CD14-positive monocyte (primary cell): ENCODE measurements around the gene CLVS2. TPM values are rescaled to one million over a fixed set of nuclear protein-coding genes. Genes with fewer than 3 reads are reported as not detected.

ENCODE experiments used
- DNase-seq, 3 donors: peaks; one replicate each; pipeline ENCODE4 v3.0.0-alpha.2; 2011 to 2022
- H2AFZ ChIP-seq: 2 replicates; pipeline ENCODE4 v1.6.0; 2012; ENCODE audit warnings: mild to moderate bottlenecking, low read depth, low read length, inconsistent platforms; ENCODE audit not compliant: insufficient read depth, poor library complexity, severe bottlenecking
- H3K27ac ChIP-seq, 2 donors: 1 replicate in 1 of 2; 2 replicates in 1 of 2; pipeline ENCODE4 v1.5.1; 2012 to 2013; ENCODE audit warnings: low read length in 2 of 2, control low read depth in 1 of 2, inconsistent platforms in 1 of 2, low read depth in 1 of 2, mild to moderate bottlenecking in 1 of 2
- H3K27me3 ChIP-seq, 2 donors: one replicate each; pipeline versions ENCODE4 v1.6.0 to v1.6.1; 2011 to 2013; ENCODE audit warnings: low read length in 2 of 2; ENCODE audit not compliant: control insufficient read depth in 2 of 2, insufficient read depth in 2 of 2
- H3K36me3 ChIP-seq, 2 donors: replicated peaks in 1 of 2; 1 replicate in 1 of 2; 2 replicates in 1 of 2; pipeline versions ENCODE4 v1.5.1 to v1.6.1; 2012 to 2013; ENCODE audit warnings: low read length in 2 of 2, control low read depth in 1 of 2, inconsistent platforms in 1 of 2, mild to moderate bottlenecking in 1 of 2; ENCODE audit not compliant: insufficient read depth in 2 of 2, control insufficient read depth in 1 of 2
- H3K4me1 ChIP-seq, 2 donors: 1 replicate in 1 of 2; 2 replicates in 1 of 2; pipeline versions ENCODE4 v1.5.1 to v1.6.1; 2012 to 2013; ENCODE audit warnings: low read length in 2 of 2, control low read depth in 1 of 2, inconsistent platforms in 1 of 2, mild to moderate bottlenecking in 1 of 2, moderate library complexity in 1 of 2; ENCODE audit not compliant: insufficient read depth in 2 of 2, control insufficient read depth in 1 of 2
- H3K4me2 ChIP-seq: replicated peaks from 2 replicates; pipeline ENCODE3; 2012; ENCODE audit warnings: low read length, moderate library complexity, mild to moderate bottlenecking; ENCODE audit not compliant: poor library complexity, severe bottlenecking; ENCODE audit errors: extremely low read depth
- H3K4me3 ChIP-seq, 3 experiments: fragments of 200-600 bp in 1 of 3; sonication (generic) in 1 of 3; replicated peaks in 1 of 3; 1 replicate in 2 of 3; 2 replicates in 1 of 3; pipeline ENCODE4 v1.5.1; 2011 to 2013; ENCODE audit warnings: low read length in 3 of 3, mild to moderate bottlenecking in 3 of 3, control low read depth in 2 of 3, low read depth in 2 of 3, inconsistent platforms in 1 of 3, moderate library complexity in 1 of 3
- H3K79me2 ChIP-seq: 2 replicates; pipeline ENCODE4 v1.6.0; 2012; ENCODE audit warnings: mild to moderate bottlenecking, control low read depth, inconsistent platforms, low read length, moderate library complexity; ENCODE audit not compliant: insufficient read depth
- H3K9ac ChIP-seq: 2 replicates; pipeline ENCODE4 v1.6.0; 2017; ENCODE audit warnings: low read length, mild to moderate bottlenecking; ENCODE audit not compliant: insufficient read depth, poor library complexity, severe bottlenecking
- H3K9me3 ChIP-seq, 2 donors: replicated peaks in 1 of 2; 1 replicate in 1 of 2; 2 replicates in 1 of 2; pipeline versions ENCODE4 v1.5.1 to v1.6.1; 2012 to 2013; ENCODE audit warnings: low read length in 2 of 2, control low read depth in 1 of 2; ENCODE audit not compliant: control insufficient read depth in 1 of 2, insufficient read depth in 1 of 2
- H4K20me1 ChIP-seq: 2 replicates; pipeline ENCODE4 v1.6.0; 2012; ENCODE audit warnings: mild to moderate bottlenecking, low read length, control low read depth, moderate library complexity; ENCODE audit not compliant: insufficient read depth
- H3K27ac Mint-ChIP-seq, 7 donors: one replicate each; pipeline ENCODE4 v1.8.0; 2020; ENCODE audit warnings: mild to moderate bottlenecking in 7 of 7, mixed read lengths in 7 of 7, moderate library complexity in 6 of 7, inconsistent platforms in 2 of 7
- H3K27me3 Mint-ChIP-seq, 3 donors: one replicate each; pipeline ENCODE4 v1.8.0; 2021 to 2022; ENCODE audit warnings: low read depth in 3 of 3, mild to moderate bottlenecking in 3 of 3, mixed read lengths in 3 of 3, moderate library complexity in 3 of 3, inconsistent platforms in 1 of 3
- H3K36me3 Mint-ChIP-seq, 2 donors: one replicate each; pipeline ENCODE4 v1.8.0; 2020; ENCODE audit warnings: mixed read lengths in 2 of 2, inconsistent platforms in 1 of 2, mild to moderate bottlenecking in 1 of 2
- H3K4me1 Mint-ChIP-seq: one replicate; pipeline ENCODE4 v1.8.0; 2020; ENCODE audit warnings: mild to moderate bottlenecking, mixed read lengths
- H3K4me3 Mint-ChIP-seq, 2 donors: one replicate each; pipeline ENCODE4 v1.8.0; 2020; ENCODE audit warnings: mild to moderate bottlenecking in 2 of 2, mixed read lengths in 2 of 2, moderate library complexity in 1 of 2
- H3K9me3 Mint-ChIP-seq, 7 donors: one replicate each; pipeline ENCODE4 v1.8.0; 2020 to 2022; ENCODE audit warnings: mixed read lengths in 7 of 7, mild to moderate bottlenecking in 6 of 7, moderate library complexity in 6 of 7, inconsistent platforms in 2 of 7
- CTCF ChIP-seq: fragments of 200-600 bp; IDR thresholded peaks from one replicate; pipeline ENCODE4 v1.8.0; 2022; ENCODE audit warnings: antibody characterized with exemption, mild to moderate bottlenecking
- WGBS: methylation state at CpG from one replicate; pipeline ENCODE4 v1.1.5; 2013; ENCODE audit warnings: missing lambda C conversion rate; ENCODE audit not compliant: insufficient coverage; 5-methylcytosine and 5-hydroxymethylcytosine counted together
- intact Hi-C, 2 donors: fragments of 100-400 bp; cut with micrococcal nuclease; formaldehyde crosslinking; loops; one replicate each; pipeline versions ENCODE4 v1.15.0 to v1.15.1; 2023
- polyA plus RNA-seq, 3 donors: library from polyadenylated mRNA; depleted of rRNA in 1 of 3; unstranded in 2 of 3; stranded (reverse) in 1 of 3; fragments of 300-500 nt in 2 of 3; fragments of >200 nt in 1 of 3; fragmentation: Illumina TruSeq in 2 of 3; gene quantifications; 1 replicate in 2 of 3; 2 replicates in 1 of 3; pipeline ENCODE4 v1.2.3, GENCODE V29; 2012 to 2021

Gene CLVS2
- polyA plus RNA-seq, 3 donors: not detected

GRCh38 chr6:123117145-123117908 is 121.3 kb downstream of the CLVS2 start:
- no peak overlapping the region for H3K9ac ChIP-seq
- H3K27me3 Mint-ChIP-seq: no peaks in the 10 kb centered on the region

GRCh38 chr6:123118811-123119210 is 122.8 kb downstream of the CLVS2 start:
- Histone ChIP-seq H3K27me3 (no peaks in the 10 kb centered on the region), H3K4me1 (no peaks in the 10 kb centered on the region), H3K9ac (no peak overlapping the region), H3K79me2 (no peaks in the 10 kb centered on the region), H4K20me1 (no peaks in the 10 kb centered on the region), H3K4me3 (no peak overlapping the region), H2AFZ (no peak overlapping the region), H3K27ac (no peak overlapping the region), H3K36me3 (no peaks in the 10 kb centered on the region), H3K4me2 (no peak overlapping the region), H3K9me3 (no peaks in the 10 kb centered on the region)
- no peak overlapping the region for H3K27ac Mint-ChIP-seq
- H3K9me3 Mint-ChIP-seq: peaks cover 0 to 2% (median 0%) of the 10 kb centered on the region in 7 donors
- no peak for TF ChIP-seq CTCF
- no peaks in the 10 kb centered on the region for H3K4me1 Mint-ChIP-seq
- WGBS: no CpG with 5 or more reads among the region's 2 CpGs
- no peaks in the 10 kb centered on the region for H3K36me3 Mint-ChIP-seq
- intact Hi-C loops: no loop called here
- no peaks in the 10 kb centered on the region for H3K27me3 Mint-ChIP-seq
- H3K4me3 Mint-ChIP-seq: no peak overlapping the region
- DNase-seq: no peak

More at GRCh38 chr6:123117145-123117908, 121.3 kb downstream of the CLVS2 start:
- Histone ChIP-seq H2AFZ (no peak overlapping the region), H3K36me3 (no peaks in the 10 kb centered on the region), H3K4me3 (no peak overlapping the region), H3K27me3 (no peaks in the 10 kb centered on the region), H3K4me2 (no peak overlapping the region), H3K27ac (no peak overlapping the region), H3K4me1 (no peaks in the 10 kb centered on the region), H3K9me3 (no peaks in the 10 kb centered on the region), H3K79me2 (no peaks in the 10 kb centered on the region), H4K20me1 (no peaks in the 10 kb centered on the region)
- no peak for DNase-seq
- H3K9me3 Mint-ChIP-seq: peaks cover 0 to 2% (median 0%) of the 10 kb centered on the region in 7 donors
- no peak overlapping the region for H3K27ac Mint-ChIP-seq
- TF ChIP-seq CTCF: no peak
- no peaks in the 10 kb centered on the region for H3K36me3 Mint-ChIP-seq
- H3K4me3 Mint-ChIP-seq: no peak overlapping the region
- H3K4me1 Mint-ChIP-seq: no peaks in the 10 kb centered on the region
- WGBS: no CpG with 5 or more reads among the region's 2 CpGs
- intact Hi-C loops: no loop called here

Other genes starting within 250 kb of the CLVS2 start
- not detected for gene FABP7, start 216.5 kb upstream of the CLVS2 start, polyA plus RNA-seq
- gene SMPDL3A, start 207.0 kb upstream of the CLVS2 start, polyA plus RNA-seq: 10 to 100 TPM; 21.3 to 30.1 (median 21.7) TPM